Neutrophil (primary cell): ENCODE data around the gene GNPDA2.

Source experiments
- H3K27ac ChIP-seq: fragments of 200-600 bp; sonication (generic); 2 replicates; pipeline ENCODE4 v1.5.1; 2016; ENCODE audit warnings: mild to moderate bottlenecking, moderate library complexity
- H3K27me3 ChIP-seq: fragments of 200-600 bp; sonication (generic); 2 replicates; pipeline ENCODE4 v1.6.0; 2016; ENCODE audit warnings: mild to moderate bottlenecking
- H3K36me3 ChIP-seq: fragments of 200-600 bp; sonication (generic); 2 replicates; pipeline ENCODE4 v1.5.1; 2017
- H3K4me1 ChIP-seq, 2 experiments: fragments of 200-600 bp in 1 of 2; sonication (generic) in 1 of 2; 1 replicate in 1 of 2; 2 replicates in 1 of 2; pipeline versions ENCODE4 v1.5.1 to v1.6.1; 2013 to 2016; ENCODE audit warnings: low read depth in 1 of 2, low read length in 1 of 2, mild to moderate bottlenecking in 1 of 2, moderate library complexity in 1 of 2; ENCODE audit not compliant: control insufficient read depth in 1 of 2, insufficient read depth in 1 of 2
- H3K4me3 ChIP-seq, 2 experiments: fragments of 200-600 bp in 1 of 2; sonication (generic) in 1 of 2; 1 replicate in 1 of 2; 2 replicates in 1 of 2; pipeline ENCODE4 v1.5.1; 2013 to 2016; ENCODE audit warnings: low read depth in 1 of 2, low read length in 1 of 2, mild to moderate bottlenecking in 1 of 2, moderate library complexity in 1 of 2
- H3K9me3 ChIP-seq: fragments of 200-600 bp; sonication (generic); 2 replicates; pipeline ENCODE4 v1.5.1; 2016
- TF ChIP-seq, protein P1 (sequence below): fragments of 200-600 bp; sonication (generic); IDR thresholded peaks from 2 replicates; pipeline ENCODE4 v1.5.1; 2016; ENCODE audit warnings: antibody characterized with exemption

Gene GNPDA2

GRCh38 chr4:44661940-44662622, 64.3 kb downstream of the GNPDA2 start:
- no peaks in the 10 kb centered on the region for H3K9me3 ChIP-seq
- H3K4me1 ChIP-seq = no peaks in the 10 kb centered on the region
- TF ChIP-seq, protein P1, sequence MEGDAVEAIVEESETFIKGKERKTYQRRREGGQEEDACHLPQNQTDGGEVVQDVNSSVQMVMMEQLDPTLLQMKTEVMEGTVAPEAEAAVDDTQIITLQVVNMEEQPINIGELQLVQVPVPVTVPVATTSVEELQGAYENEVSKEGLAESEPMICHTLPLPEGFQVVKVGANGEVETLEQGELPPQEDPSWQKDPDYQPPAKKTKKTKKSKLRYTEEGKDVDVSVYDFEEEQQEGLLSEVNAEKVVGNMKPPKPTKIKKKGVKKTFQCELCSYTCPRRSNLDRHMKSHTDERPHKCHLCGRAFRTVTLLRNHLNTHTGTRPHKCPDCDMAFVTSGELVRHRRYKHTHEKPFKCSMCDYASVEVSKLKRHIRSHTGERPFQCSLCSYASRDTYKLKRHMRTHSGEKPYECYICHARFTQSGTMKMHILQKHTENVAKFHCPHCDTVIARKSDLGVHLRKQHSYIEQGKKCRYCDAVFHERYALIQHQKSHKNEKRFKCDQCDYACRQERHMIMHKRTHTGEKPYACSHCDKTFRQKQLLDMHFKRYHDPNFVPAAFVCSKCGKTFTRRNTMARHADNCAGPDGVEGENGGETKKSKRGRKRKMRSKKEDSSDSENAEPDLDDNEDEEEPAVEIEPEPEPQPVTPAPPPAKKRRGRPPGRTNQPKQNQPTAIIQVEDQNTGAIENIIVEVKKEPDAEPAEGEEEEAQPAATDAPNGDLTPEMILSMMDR = no peak
- no peaks in the 10 kb centered on the region for H3K36me3 ChIP-seq
- H3K27ac ChIP-seq = no peak overlapping the region
- H3K4me3 ChIP-seq = no peak overlapping the region
- peaks cover 3% of the 10 kb centered on the region for H3K27me3 ChIP-seq

DNA sequence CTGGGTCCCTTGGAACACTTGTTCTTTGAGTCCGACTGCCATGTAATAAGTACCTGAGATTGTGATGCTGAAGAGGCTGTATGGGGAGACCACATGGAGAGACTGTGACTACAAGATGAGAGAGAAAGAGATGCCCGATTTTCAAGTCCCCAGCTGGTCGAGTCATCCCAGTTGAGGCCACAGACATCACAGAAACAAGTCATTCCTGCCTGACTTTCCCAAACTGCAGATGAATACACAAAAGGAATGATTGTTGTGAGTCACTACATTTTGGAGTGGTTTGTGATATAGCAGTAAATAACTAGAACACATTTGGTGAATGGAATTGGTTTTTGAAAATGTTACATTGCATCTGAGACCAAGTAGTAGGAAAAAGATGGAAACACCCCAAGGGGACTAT, 66.0 kb downstream of the GNPDA2 start:
- H3K36me3 ChIP-seq = no peaks in the 10 kb centered on the region
- peaks cover 2% of the 10 kb centered on the region for H3K27me3 ChIP-seq
- H3K27ac ChIP-seq = no peak overlapping the region
- H3K4me3 ChIP-seq = no peak overlapping the region
- TF ChIP-seq, protein P1 = no peak
- H3K4me1 ChIP-seq = no peaks in the 10 kb centered on the region
- no peaks in the 10 kb centered on the region for H3K9me3 ChIP-seq

DNA sequence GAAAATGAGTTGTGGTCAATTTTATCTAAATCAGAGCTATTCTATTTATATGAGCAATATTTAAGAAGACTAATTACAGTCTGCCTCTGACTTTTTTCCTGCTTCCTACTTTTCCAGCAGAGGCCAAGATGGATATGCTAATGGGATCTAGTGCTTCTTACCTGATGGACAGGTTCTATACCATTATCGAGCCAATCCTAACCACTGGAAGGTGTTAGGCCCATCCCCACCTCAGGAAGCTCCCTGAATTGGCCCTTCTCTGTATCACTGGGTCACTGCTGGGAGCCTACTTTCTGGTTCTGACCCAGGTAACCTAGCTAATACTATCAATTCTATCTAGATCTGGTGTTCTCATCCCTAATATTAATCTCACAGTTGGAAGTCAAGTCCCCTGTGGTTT, 74.4 kb downstream of the GNPDA2 start:
- Histone ChIP-seq H3K4me3 (no peak overlapping the region), H3K4me1 (no peaks in the 10 kb centered on the region), H3K36me3 (no peaks in the 10 kb centered on the region), H3K27ac (no peak overlapping the region), H3K27me3 (peaks cover 3% of the 10 kb centered on the region), H3K9me3 (no peaks in the 10 kb centered on the region)
- TF ChIP-seq, protein P1 = no peak
